ENCODE measurements around the gene KRTAP4-12.
"Not testable (repeated sequence)": the region's sequence is repeated elsewhere in the genome, so short reads cannot be mapped to it uniquely, and the experiment has no call there.

DNA sequence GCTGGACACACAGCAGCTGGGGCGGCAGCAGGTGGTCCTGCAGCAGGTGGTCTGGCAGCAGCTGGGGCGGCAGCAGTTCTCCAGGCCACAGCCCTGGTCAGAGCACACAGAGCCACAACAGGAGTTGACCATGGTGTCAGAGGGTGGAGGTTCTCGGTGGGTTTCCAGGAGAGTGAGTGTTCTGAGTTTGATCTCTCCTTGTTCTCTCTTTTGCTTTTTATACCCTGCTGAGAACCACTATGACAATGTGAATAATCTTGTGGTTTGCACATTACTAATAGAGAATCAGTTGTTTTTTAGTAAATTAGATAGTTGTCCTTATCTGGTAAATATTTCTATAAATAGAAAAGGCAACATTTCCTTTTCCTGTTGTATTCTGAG is at the start of gene KRTAP4-12:
- TF ChIP-seq, protein P1, sequence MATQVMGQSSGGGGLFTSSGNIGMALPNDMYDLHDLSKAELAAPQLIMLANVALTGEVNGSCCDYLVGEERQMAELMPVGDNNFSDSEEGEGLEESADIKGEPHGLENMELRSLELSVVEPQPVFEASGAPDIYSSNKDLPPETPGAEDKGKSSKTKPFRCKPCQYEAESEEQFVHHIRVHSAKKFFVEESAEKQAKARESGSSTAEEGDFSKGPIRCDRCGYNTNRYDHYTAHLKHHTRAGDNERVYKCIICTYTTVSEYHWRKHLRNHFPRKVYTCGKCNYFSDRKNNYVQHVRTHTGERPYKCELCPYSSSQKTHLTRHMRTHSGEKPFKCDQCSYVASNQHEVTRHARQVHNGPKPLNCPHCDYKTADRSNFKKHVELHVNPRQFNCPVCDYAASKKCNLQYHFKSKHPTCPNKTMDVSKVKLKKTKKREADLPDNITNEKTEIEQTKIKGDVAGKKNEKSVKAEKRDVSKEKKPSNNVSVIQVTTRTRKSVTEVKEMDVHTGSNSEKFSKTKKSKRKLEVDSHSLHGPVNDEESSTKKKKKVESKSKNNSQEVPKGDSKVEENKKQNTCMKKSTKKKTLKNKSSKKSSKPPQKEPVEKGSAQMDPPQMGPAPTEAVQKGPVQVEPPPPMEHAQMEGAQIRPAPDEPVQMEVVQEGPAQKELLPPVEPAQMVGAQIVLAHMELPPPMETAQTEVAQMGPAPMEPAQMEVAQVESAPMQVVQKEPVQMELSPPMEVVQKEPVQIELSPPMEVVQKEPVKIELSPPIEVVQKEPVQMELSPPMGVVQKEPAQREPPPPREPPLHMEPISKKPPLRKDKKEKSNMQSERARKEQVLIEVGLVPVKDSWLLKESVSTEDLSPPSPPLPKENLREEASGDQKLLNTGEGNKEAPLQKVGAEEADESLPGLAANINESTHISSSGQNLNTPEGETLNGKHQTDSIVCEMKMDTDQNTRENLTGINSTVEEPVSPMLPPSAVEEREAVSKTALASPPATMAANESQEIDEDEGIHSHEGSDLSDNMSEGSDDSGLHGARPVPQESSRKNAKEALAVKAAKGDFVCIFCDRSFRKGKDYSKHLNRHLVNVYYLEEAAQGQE (IDR thresholded peaks at IDR 0.05; ENCODE audit: low read depth): not testable (repeated sequence)
- not testable (repeated sequence) for TF ChIP-seq EZH2 (IDR thresholded peaks at IDR 0.05)
- TF ChIP-seq, protein P2, sequence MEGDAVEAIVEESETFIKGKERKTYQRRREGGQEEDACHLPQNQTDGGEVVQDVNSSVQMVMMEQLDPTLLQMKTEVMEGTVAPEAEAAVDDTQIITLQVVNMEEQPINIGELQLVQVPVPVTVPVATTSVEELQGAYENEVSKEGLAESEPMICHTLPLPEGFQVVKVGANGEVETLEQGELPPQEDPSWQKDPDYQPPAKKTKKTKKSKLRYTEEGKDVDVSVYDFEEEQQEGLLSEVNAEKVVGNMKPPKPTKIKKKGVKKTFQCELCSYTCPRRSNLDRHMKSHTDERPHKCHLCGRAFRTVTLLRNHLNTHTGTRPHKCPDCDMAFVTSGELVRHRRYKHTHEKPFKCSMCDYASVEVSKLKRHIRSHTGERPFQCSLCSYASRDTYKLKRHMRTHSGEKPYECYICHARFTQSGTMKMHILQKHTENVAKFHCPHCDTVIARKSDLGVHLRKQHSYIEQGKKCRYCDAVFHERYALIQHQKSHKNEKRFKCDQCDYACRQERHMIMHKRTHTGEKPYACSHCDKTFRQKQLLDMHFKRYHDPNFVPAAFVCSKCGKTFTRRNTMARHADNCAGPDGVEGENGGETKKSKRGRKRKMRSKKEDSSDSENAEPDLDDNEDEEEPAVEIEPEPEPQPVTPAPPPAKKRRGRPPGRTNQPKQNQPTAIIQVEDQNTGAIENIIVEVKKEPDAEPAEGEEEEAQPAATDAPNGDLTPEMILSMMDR (IDR thresholded peaks at IDR 0.05 in 2 of 3, conservative IDR thresholded peaks at IDR 0.05 in 1 of 3; ENCODE audit: borderline replicate concordance in 1 of 3, insufficient read depth in 1 of 3, low read depth in 2 of 3, low read length in 2 of 3): not testable (repeated sequence)
